GM12872 (cell line): ENCODE results near the gene AASDH.

Experiments
- TF ChIP-seq, protein P1 (sequence below): IDR thresholded peaks from 3 replicates; pipeline ENCODE4 v1.5.1; 2011; ENCODE audit warnings: low read depth, mild to moderate bottlenecking, low read length, moderate library complexity; ENCODE audit not compliant: insufficient read depth

AASDH gene

DNA sequence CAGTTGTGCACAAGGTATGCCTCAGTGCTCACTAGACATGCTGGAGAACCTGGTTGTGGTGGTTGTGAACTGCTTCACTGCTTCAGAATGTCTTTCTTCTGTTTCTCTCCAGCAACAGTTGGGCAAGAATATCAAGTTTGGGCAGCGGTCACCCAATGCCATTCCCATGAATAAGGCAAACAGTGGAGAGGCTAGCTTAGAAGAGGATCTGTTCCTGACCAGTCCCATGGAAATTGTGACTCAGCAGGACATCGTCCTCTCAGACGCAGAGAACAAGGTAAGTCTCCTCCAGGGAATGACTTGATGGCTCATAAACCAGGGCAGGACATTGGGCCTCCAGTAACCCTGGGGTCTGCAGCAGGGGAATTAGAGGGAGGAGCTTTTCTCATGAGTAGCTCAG, 79.9 kb downstream of the AASDH start:
- TF ChIP-seq, protein P1, sequence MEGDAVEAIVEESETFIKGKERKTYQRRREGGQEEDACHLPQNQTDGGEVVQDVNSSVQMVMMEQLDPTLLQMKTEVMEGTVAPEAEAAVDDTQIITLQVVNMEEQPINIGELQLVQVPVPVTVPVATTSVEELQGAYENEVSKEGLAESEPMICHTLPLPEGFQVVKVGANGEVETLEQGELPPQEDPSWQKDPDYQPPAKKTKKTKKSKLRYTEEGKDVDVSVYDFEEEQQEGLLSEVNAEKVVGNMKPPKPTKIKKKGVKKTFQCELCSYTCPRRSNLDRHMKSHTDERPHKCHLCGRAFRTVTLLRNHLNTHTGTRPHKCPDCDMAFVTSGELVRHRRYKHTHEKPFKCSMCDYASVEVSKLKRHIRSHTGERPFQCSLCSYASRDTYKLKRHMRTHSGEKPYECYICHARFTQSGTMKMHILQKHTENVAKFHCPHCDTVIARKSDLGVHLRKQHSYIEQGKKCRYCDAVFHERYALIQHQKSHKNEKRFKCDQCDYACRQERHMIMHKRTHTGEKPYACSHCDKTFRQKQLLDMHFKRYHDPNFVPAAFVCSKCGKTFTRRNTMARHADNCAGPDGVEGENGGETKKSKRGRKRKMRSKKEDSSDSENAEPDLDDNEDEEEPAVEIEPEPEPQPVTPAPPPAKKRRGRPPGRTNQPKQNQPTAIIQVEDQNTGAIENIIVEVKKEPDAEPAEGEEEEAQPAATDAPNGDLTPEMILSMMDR: no peak

- TF ChIP-seq, protein P1: no peak
These were observed 81.9 kb downstream of the AASDH start for GRCh38 chr4:56305390-56305789.

DNA sequence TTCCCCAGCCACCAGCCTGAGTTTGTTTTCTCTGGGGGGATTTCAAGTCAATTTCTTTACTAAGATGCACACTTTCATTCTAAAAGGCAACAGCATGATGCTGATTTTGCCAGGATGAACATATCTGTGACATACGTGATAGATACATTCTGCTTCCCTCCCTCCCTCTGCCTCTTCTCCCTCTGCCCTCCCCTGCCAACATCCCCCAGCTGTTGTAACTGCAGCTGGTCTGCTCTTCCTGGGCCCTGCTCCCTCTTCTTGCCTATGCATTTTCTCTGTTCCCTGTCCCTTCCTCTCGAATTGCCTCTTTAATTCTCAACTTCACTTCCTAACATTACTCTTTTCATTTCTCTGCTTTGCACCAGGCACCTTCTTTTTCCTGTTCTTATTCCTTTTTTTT, 83.4 kb downstream of the AASDH start:
- TF ChIP-seq, protein P1: no peak

DNA sequence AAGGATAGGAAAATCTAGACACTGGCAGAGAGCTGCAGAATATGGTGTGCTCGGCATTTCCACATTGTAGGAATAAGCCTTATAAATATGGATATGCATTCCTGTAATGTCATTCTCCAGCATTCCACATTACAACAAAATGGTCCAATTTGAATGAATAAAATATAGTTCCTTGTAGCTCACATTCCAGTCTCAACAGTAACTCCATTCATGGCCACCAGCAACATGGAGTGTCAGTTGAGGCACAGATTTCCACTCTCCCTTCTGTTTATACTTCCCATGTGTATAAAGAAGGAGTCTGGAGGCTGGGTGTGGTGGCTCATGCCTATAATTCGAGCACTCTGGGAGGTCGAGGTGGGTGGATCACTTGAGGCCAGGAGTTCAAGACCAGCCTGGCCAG, 84.5 kb downstream of the AASDH start:
- TF ChIP-seq, protein P1: no peak

DNA sequence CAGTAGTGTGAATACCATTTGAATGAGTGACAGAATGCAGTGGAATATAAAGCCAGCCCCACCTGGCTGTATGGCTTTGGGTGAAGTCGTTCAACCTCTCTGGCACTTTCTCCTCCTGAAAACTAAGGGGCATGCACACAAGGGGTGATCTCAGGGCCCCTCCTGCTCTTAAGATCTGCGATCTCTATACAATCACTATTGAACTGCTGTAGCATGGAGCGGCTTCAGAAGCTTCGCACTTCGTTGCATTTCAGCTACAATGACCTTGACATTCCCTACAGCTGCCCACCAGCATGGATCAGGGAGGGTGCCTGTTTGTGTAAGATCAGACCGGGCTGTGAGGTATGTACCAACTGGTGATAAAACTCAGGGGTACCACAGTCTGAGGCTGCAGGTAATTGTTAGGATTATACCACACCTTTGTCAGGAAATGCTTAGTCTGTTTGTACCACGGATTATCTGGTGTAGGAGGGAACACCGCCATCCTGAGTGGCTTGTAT, 85.2 kb downstream of the AASDH start:
- TF ChIP-seq, protein P1: no peak

- TF ChIP-seq, protein P1: peak; percentile 84
These were observed 85.9 kb downstream of the AASDH start for GRCh38 chr4:56301181-56301996.

DNA sequence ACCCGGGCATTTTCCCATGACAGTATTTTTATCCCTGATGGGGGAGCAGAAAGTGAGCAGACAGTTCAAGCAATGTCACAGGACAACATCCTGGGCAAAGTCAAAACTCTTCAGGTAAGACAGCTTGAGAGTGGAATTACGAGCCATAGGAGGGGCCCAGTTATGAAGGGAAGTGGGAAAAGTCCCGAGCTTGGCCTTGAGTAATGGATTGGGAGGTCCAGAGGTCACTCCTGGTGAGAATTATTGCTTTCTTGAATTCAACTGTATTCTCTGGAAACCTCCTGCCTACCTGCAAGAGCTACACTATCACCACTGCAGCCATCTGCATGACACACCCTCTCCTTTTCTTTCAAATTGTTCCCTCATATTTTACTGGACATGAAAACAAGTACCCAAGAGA, 89.1 kb downstream of the AASDH start:
- TF ChIP-seq, protein P1: no peak
